Fibroblast of pulmonary artery (primary cell): ENCODE data around the gene TENM3.

Source experiments
- DNase-seq: peaks from one replicate; pipeline ENCODE4 v3.0.0-alpha.2; 2010; ENCODE audit warnings: low read depth
- H3K4me3 ChIP-seq: replicated peaks from 2 replicates; pipeline ENCODE4 v1.5.1; 2011; ENCODE audit warnings: low read depth, mild to moderate bottlenecking, control low read depth, low read length, moderate library complexity
- CTCF ChIP-seq: IDR thresholded peaks from 2 replicates; pipeline ENCODE4 v1.5.1; 2011; ENCODE audit warnings: mild to moderate bottlenecking, control low read depth, low read length, inconsistent platforms; ENCODE audit errors: missing control alignments

The TENM3 gene

GRCh38 chr4:182628544-182628943 lies 385.3 kb downstream of the TENM3 start:
- TF ChIP-seq CTCF, result no peak
- no peak overlapping the region for H3K4me3 ChIP-seq
- no peak for DNase-seq

- no peak overlapping the region for H3K4me3 ChIP-seq
- DNase-seq, result no peak
- no peak for TF ChIP-seq CTCF
Observed at GRCh38 chr4:182629096-182629495, 385.9 kb downstream of the TENM3 start.

GRCh38 chr4:182640491-182640890 lies 397.3 kb downstream of the TENM3 start:
- H3K4me3 ChIP-seq, result no peak overlapping the region
- no peak for TF ChIP-seq CTCF
- no peak for DNase-seq

GRCh38 chr4:182640932-182641331 lies 397.7 kb downstream of the TENM3 start:
- no peak for DNase-seq
- H3K4me3 ChIP-seq, result no peak overlapping the region
- no peak for TF ChIP-seq CTCF

GRCh38 chr4:182642831-182643230 lies 399.6 kb downstream of the TENM3 start:
- no peak overlapping the region for H3K4me3 ChIP-seq

GRCh38 chr4:182643801-182644682 lies 400.8 kb downstream of the TENM3 start:
- no peak overlapping the region for H3K4me3 ChIP-seq
- TF ChIP-seq CTCF, result peak; percentile 1
- DNase-seq, result peak; percentile 93

More at GRCh38 chr4:182642831-182643230, 399.6 kb downstream of the TENM3 start:
- peak; percentile 55 for TF ChIP-seq CTCF
- peak; percentile 76 for DNase-seq

- no peak overlapping the region for H3K4me3 ChIP-seq
- no peak for TF ChIP-seq CTCF
- DNase-seq, result peak; percentile 23
Observed at GRCh38 chr4:182644683-182645050, 401.5 kb downstream of the TENM3 start.
